ENCODE measurements around the gene RAB11FIP4. TPM values are rescaled to one million over a fixed set of nuclear protein-coding genes. Genes with fewer than 3 reads are reported as not detected.

RAB11FIP4 gene
- total and polyA plus RNA-seq, 2 donors (not counting 1 experiment from before 2014, with no cell fraction given) = 17.0 to 70.5 TPM

DNA sequence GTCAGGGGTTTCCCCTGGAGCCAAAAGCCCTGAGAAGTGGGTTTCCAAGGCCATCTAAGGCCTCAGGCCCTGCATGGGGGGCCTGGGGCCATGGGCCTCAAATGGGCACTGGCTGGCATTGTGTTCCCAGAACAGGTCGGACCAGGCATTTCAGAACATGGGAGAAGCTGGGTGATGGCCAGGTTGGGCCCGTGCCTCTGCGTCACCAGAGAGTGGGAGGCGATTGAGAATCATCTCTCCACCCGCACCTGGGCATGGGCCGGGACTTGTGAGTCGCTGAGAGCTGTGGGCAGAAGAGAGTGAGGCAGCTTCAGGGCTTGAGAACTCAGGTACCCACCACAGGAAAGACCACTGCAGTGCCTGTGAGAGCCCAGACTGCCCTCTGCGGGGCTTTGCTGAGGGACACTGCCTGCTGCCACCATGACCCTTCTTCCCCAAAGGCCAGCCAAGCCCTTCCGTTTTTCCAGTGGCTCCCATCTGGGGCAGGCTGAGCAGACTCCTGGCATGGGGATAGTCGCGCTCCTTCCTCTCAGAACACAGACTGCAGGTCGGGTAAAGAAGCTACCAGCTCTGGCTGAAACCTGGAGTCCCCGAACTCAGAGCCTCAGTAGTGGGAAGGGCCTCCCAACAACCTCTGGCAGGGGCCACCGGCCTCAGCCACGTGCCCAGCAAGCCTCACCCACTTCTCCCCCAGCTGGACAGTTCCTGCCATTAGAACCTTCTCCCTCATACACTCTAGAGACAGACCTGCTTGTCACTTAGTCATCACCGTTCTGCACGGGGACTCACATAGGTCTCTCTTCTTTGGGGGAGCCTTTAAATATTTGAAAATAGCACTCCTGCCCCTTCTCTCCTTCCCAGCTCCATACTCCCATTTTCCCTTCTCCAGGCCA lies 1.6 kb downstream of the RAB11FIP4 start:
- H3K4me1 ChIP-seq (ENCODE audit: control insufficient read depth in 2 of 2, insufficient read depth in 2 of 2, low read length in 2 of 2) = peaks cover 16 to 17% of the 10 kb centered on the region in 2 donors
- H3K9me3 ChIP-seq (ENCODE audit: control extremely low read depth in 1 of 3, control insufficient read depth in 2 of 3, insufficient read depth in 1 of 3, low read length in 2 of 3) = peaks cover 0 to 18% (median 0%) of the 10 kb centered on the region in 3 donors
- no peak overlapping the region for H3K4me3 ChIP-seq (ENCODE audit: control extremely low read depth in 1 of 5, extremely low read depth in 1 of 5, insufficient read depth in 1 of 5, low read depth in 2 of 5, low read length in 4 of 5)
- WGBS (ENCODE audit: insufficient coverage) = 95% methylated on average over 10 of the region's 17 CpGs
- H3K36me3 ChIP-seq (replicated peaks in 1 of 2; ENCODE audit: control extremely low read depth in 1 of 2, control insufficient read depth in 1 of 2, extremely low read depth in 1 of 2, insufficient read depth in 2 of 2, low read length in 1 of 2) = no peaks in the 10 kb centered on the region
- DNase-seq (no peak), ATAC-seq (ENCODE audit: low read depth) (no peak)
- H3K4me2 ChIP-seq (replicated peaks; ENCODE audit: low read depth, low read length, poor library complexity, severe bottlenecking) = no peak overlapping the region
- peaks cover 68% of the 10 kb centered on the region for H3K27me3 Mint-ChIP-seq
- H3K4me1 Mint-ChIP-seq = peaks cover 15% of the 10 kb centered on the region
- no peak overlapping the region for H3K27ac Mint-ChIP-seq
- POLR2A ChIA-PET = no interaction called here
- H3K9ac ChIP-seq (ENCODE audit: low read length) = no peak overlapping the region
- H3K27me3 ChIP-seq (replicated peaks in 1 of 4; ENCODE audit: control extremely low read depth in 1 of 4, control insufficient read depth in 3 of 4, insufficient read depth in 4 of 4, low read length in 3 of 4) = peaks cover 0 to 49% (median 23%) of the 10 kb centered on the region in 4 experiments
- no peak overlapping the region for H3K27ac ChIP-seq (ENCODE audit: low read length in 2 of 2)
- no peaks in the 10 kb centered on the region for H3K79me2 ChIP-seq (ENCODE audit: control insufficient read depth, insufficient read depth, low read length)
- H3K9me3 Mint-ChIP-seq (ENCODE audit: insufficient read depth) = no peaks in the 10 kb centered on the region
- intact Hi-C loops (cut with micrococcal nuclease) = no loop called here
- H2AFZ ChIP-seq (ENCODE audit: insufficient read depth, low read depth, low read length, poor library complexity, severe bottlenecking) = no peak overlapping the region
- no peak for TF ChIP-seq EZH2 (IDR thresholded peaks at IDR 0.05; ENCODE audit: borderline replicate concordance, insufficient read depth, low read depth, low read length, poor library complexity, severe bottlenecking)
- TF ChIP-seq, protein P1, sequence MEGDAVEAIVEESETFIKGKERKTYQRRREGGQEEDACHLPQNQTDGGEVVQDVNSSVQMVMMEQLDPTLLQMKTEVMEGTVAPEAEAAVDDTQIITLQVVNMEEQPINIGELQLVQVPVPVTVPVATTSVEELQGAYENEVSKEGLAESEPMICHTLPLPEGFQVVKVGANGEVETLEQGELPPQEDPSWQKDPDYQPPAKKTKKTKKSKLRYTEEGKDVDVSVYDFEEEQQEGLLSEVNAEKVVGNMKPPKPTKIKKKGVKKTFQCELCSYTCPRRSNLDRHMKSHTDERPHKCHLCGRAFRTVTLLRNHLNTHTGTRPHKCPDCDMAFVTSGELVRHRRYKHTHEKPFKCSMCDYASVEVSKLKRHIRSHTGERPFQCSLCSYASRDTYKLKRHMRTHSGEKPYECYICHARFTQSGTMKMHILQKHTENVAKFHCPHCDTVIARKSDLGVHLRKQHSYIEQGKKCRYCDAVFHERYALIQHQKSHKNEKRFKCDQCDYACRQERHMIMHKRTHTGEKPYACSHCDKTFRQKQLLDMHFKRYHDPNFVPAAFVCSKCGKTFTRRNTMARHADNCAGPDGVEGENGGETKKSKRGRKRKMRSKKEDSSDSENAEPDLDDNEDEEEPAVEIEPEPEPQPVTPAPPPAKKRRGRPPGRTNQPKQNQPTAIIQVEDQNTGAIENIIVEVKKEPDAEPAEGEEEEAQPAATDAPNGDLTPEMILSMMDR (IDR thresholded peaks at IDR 0.05) = no peak
- CTCF ChIA-PET = interaction anchor here (0.7 to 0.9 kb wide), 2 partner anchors 125 to 449 kb away, joined by 3 to 4 read pairs; no protein-coding TSS in a partner anchor
- no peaks in the 10 kb centered on the region for H4K20me1 ChIP-seq (ENCODE audit: control insufficient read depth, insufficient read depth, low read length, poor library complexity, severe bottlenecking)
- H3K4me3 Mint-ChIP-seq = peak overlapping the region; percentile 84

DNA sequence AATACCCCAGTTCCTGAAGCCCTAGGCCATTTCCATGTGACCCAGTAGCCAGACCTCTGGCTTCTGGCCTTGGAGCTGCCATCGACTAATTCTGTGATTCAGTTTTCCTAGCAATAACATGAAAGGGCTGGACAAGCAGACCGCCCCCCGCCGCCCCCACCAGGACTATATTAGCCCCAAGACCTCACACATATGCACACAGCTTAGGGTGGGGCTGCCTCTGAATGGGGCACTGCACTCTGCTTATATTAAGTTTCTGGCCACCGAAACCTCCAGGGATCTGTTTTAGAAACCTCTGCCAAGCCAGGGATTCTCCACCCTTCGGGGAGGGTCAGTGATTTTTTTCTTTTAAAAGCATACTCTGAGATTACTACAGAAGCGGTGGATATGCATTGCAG lies 2.3 kb downstream of the RAB11FIP4 start:
- TF ChIP-seq, protein P1 (IDR thresholded peaks at IDR 0.05) = no peak
- TF ChIP-seq EZH2 (IDR thresholded peaks at IDR 0.05; ENCODE audit: borderline replicate concordance, insufficient read depth, low read depth, low read length, poor library complexity, severe bottlenecking) = no peak
- Mint-ChIP-seq H3K4me1 (peaks cover 15% of the 10 kb centered on the region), H3K4me3 (peak overlapping the region; percentile 56), H3K27ac (no peak overlapping the region), H3K9me3 (ENCODE audit: insufficient read depth) (no peaks in the 10 kb centered on the region), H3K27me3 (peaks cover 70% of the 10 kb centered on the region)
- ATAC-seq (ENCODE audit: low read depth) = no peak
- H3K4me1 ChIP-seq (ENCODE audit: control insufficient read depth in 2 of 2, insufficient read depth in 2 of 2, low read length in 2 of 2) = peaks cover 16 to 17% of the 10 kb centered on the region in 2 donors
- H3K9ac ChIP-seq (ENCODE audit: low read length) = no peak overlapping the region
- no peaks in the 10 kb centered on the region for H4K20me1 ChIP-seq (ENCODE audit: control insufficient read depth, insufficient read depth, low read length, poor library complexity, severe bottlenecking)
- 89% methylated on average over 5 of the region's 7 CpGs for WGBS (ENCODE audit: insufficient coverage)
- H3K9me3 ChIP-seq (ENCODE audit: control extremely low read depth in 1 of 3, control insufficient read depth in 2 of 3, insufficient read depth in 1 of 3, low read length in 2 of 3) = peaks cover 0 to 18% (median 0%) of the 10 kb centered on the region in 3 donors
- DNase-seq = no peak
- no peak overlapping the region for H3K4me2 ChIP-seq (replicated peaks; ENCODE audit: low read depth, low read length, poor library complexity, severe bottlenecking)
- no peak overlapping the region for H3K4me3 ChIP-seq (ENCODE audit: control extremely low read depth in 1 of 5, extremely low read depth in 1 of 5, insufficient read depth in 1 of 5, low read depth in 2 of 5, low read length in 4 of 5)
- CTCF ChIA-PET = interaction anchor here (0.7 to 0.9 kb wide), 2 partner anchors 124 to 449 kb away, joined by 3 to 4 read pairs; no protein-coding TSS in a partner anchor
- H3K27me3 ChIP-seq (replicated peaks in 1 of 4; ENCODE audit: control extremely low read depth in 1 of 4, control insufficient read depth in 3 of 4, insufficient read depth in 4 of 4, low read length in 3 of 4) = peaks cover 0 to 48% (median 23%) of the 10 kb centered on the region in 4 experiments
- no peak overlapping the region for H2AFZ ChIP-seq (ENCODE audit: insufficient read depth, low read depth, low read length, poor library complexity, severe bottlenecking)
- H3K36me3 ChIP-seq (replicated peaks in 1 of 2; ENCODE audit: control extremely low read depth in 1 of 2, control insufficient read depth in 1 of 2, extremely low read depth in 1 of 2, insufficient read depth in 2 of 2, low read length in 1 of 2) = no peaks in the 10 kb centered on the region
- H3K79me2 ChIP-seq (ENCODE audit: control insufficient read depth, insufficient read depth, low read length) = no peaks in the 10 kb centered on the region
- no peak overlapping the region for H3K27ac ChIP-seq (ENCODE audit: low read length in 2 of 2)
- POLR2A ChIA-PET = no interaction called here
- intact Hi-C loops (cut with micrococcal nuclease) = no loop called here
